ENCODE measurements around the gene CLCN7.

Gene CLCN7

DNA sequence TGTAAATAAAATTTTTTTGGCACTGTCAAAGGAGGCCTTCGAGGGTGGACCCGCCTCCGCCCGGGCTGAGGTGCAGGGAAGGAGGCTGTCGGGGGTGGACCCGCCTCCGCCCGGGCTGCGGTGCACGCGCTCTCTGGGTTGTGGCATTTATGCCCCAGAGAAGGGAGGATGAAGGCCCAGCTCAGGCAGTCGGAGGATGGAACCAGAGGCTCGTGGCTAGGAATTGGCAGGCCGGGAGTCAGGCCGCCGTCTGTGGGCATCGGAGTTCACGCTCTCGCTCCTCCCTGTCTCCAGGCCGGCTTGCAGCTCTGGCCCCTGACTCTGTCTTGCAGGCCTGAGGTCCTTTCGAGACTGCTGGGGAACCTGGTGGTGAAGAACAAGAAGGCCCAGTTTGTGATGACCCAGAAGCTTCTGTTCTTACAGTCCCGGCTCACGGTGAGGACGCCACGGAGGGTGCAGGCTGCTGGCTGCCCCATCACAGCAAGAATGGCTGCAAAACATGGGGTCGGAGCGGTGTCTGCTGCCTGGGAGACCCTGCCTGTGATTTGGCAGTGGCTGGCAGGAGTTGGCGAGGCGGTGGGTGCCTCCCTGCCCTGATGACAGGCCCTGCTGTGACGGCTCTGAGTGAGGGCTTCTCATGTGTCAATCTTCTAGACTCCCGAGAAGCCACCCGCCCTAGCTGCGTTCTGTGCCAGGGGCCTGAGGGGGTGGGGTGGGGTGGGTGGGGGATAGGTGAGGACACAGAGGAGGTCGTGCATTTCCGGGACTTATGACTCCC is 24.3 kb upstream of the CLCN7 start:
- DNase-seq = no peak
- TF ChIP-seq GATA1 (IDR thresholded peaks at IDR 0.05; ENCODE audit: low read depth, low read length) (no peak), POLR2A (IDR thresholded peaks at IDR 0.05; ENCODE audit: low read length) (no peak)

GRCh38 chr16:1497014-1497598 is 22.3 kb upstream of the CLCN7 start:
- TF ChIP-seq GATA1 (IDR thresholded peaks at IDR 0.05; ENCODE audit: low read depth, low read length) (no peak), POLR2A (IDR thresholded peaks at IDR 0.05; ENCODE audit: low read length) (no peak)
- no peak for DNase-seq

GRCh38 chr16:1496464-1496863 is 21.6 kb upstream of the CLCN7 start:
- DNase-seq = no peak
- TF ChIP-seq GATA1 (IDR thresholded peaks at IDR 0.05; ENCODE audit: low read depth, low read length) (no peak), POLR2A (IDR thresholded peaks at IDR 0.05; ENCODE audit: low read length) (no peak)

DNA sequence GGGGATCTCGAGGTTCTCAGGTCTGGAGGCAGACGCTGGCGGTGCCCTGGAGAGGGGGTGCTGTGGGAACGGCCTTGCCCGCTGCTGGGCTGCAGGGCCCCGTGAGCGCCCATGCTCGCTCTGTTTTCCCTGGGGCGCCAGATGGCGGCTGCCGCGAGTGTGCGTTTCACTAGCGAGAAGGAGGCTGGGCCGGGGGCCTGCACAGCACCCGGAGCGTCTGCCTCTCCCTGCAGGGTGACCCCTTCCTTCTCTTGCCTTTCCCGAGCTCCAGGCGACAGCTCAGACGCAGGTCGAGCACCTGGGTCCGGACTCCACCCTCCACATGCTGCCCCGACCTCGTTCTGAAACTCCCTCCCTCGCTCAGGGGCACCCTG is 21.0 kb upstream of the CLCN7 start:
- TF ChIP-seq POLR2A (IDR thresholded peaks at IDR 0.05; ENCODE audit: low read length) = no peak
- TF ChIP-seq GATA1 (IDR thresholded peaks at IDR 0.05; ENCODE audit: low read depth, low read length) = no peak
- no peak for DNase-seq

- TF ChIP-seq GATA1 (IDR thresholded peaks at IDR 0.05; ENCODE audit: low read depth, low read length) = no peak
- no peak for TF ChIP-seq POLR2A (IDR thresholded peaks at IDR 0.05; ENCODE audit: low read length)
- no peak for DNase-seq
Observed at GRCh38 chr16:1495211-1495888, 20.5 kb upstream of the CLCN7 start.

- DNase-seq = no peak
- TF ChIP-seq GATA1 (IDR thresholded peaks at IDR 0.05; ENCODE audit: low read depth, low read length) (no peak), POLR2A (IDR thresholded peaks at IDR 0.05; ENCODE audit: low read length) (no peak)
Observed at GRCh38 chr16:1494711-1495110, 19.9 kb upstream of the CLCN7 start.

DNA sequence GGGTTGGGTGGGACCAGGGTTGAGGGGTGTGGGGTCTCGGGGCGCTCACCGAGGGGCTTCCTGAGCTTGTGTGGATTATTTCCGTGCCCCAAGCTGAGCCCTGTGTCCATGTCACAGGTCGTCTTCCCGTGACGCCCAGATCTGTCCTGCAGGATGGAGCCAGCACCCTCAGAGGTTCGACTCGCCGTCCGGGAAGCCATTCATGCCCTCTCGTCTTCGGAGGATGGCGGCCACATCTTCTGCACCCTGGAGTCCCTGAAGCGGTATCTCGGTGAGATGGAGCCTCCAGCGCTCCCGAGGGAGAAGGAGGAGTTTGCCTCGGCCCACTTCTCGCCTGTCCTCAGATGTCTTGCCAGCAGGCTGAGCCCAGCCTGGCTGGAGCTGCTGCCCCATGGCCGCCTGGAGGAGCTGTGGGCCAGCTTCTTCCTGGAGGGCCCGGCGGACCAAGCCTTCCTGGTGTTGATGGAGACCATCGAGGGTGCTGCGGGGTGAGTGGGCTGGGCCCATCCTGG is 19.4 kb upstream of the CLCN7 start:
- peak; percentile 48 to 50 for DNase-seq
- TF ChIP-seq GATA1 (IDR thresholded peaks at IDR 0.05; ENCODE audit: low read depth, low read length) (no peak), POLR2A (IDR thresholded peaks at IDR 0.05; ENCODE audit: low read length) (no peak)

GRCh38 chr16:1493746-1494094 is 18.9 kb upstream of the CLCN7 start:
- peak; percentile 62 to 71 for DNase-seq
- TF ChIP-seq GATA1 (IDR thresholded peaks at IDR 0.05; ENCODE audit: low read depth, low read length) (no peak), POLR2A (IDR thresholded peaks at IDR 0.05; ENCODE audit: low read length) (no peak)

- no peak for TF ChIP-seq GATA1 (IDR thresholded peaks at IDR 0.05; ENCODE audit: low read depth, low read length)
- TF ChIP-seq POLR2A (IDR thresholded peaks at IDR 0.05; ENCODE audit: low read length) = peak; percentile 48
- DNase-seq = peak; percentile 88 to 94
Observed at GRCh38 chr16:1492923-1493745, 18.3 kb upstream of the CLCN7 start, which contains the start of gene TELO2. Gene TELO2 (plus strand): TSS chr16:1493360. CDS start chr16:1494282, 922 bp downstream.

DNA sequence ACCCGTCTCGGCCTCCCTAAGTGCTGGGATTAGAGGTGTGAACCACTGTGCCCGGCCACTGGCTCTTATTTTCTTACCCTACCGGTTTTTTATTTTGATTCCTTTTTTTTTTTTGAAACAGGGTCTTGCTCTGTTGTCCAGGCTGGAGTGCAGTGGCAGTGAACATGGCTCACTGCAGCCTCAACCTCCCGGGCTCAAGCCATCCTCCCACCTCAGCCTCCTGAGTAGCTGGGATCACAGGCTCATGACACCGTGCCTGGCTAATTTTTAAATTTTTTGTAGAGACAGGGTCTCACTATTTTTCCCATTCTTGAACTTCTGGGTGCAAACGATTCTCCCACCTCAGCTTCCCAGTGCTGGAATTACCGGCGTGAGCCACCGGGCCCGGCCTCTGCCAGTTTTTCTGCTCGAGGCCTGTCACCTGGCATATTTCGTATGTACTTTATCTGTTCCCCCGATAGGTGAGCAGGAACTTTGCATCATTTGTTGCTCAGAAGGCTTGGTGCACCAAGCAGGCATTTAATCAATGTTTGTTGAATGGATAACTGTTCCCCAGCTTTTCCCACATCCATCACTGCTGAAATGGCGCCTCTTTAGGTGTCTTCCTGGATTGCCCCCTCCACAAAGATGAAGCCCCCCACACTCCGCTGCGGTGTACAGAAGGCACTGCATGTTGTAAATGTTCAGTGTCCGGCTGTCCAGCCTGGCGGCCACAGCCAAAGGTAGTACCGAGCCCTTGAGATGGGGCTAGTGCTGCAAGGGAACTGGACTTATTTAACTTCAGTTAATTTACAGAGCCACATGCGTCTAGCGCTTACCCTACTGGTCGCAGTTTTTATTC is 17.5 kb upstream of the CLCN7 start:
- DNase-seq = no peak
- TF ChIP-seq GATA1 (IDR thresholded peaks at IDR 0.05; ENCODE audit: low read depth, low read length) (no peak), POLR2A (IDR thresholded peaks at IDR 0.05; ENCODE audit: low read length) (no peak)

GRCh38 chr16:1491327-1491726 is 16.5 kb upstream of the CLCN7 start:
- DNase-seq = no peak
- TF ChIP-seq GATA1 (IDR thresholded peaks at IDR 0.05; ENCODE audit: low read depth, low read length) (no peak), POLR2A (IDR thresholded peaks at IDR 0.05; ENCODE audit: low read length) (no peak)

- TF ChIP-seq POLR2A (IDR thresholded peaks at IDR 0.05; ENCODE audit: low read length) = no peak
- no peak for TF ChIP-seq GATA1 (IDR thresholded peaks at IDR 0.05; ENCODE audit: low read depth, low read length)
- no peak for DNase-seq
Observed at GRCh38 chr16:1489077-1489476, 14.2 kb upstream of the CLCN7 start.

DNA sequence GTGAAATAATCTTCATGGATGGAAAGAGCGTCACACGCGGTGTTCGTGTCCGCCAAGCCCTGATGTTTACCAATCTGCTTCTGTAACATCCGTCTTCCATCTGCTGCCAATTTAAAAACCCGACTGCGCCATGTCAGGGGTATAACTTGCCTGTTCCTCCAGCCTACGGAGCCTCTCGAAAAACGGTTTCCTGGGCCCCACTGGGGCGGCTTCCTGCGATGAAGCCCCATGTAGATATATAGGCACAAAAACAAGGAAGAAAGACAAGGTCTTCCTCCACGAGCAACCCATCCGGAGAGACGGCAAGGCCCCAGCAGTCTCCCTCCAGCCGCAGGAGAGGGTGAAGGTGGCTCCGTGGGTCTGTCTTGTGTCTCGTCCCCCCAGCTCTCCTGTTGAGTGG is 13.8 kb upstream of the CLCN7 start, which contains the start of gene PTX4:
PTX4 (minus strand) TSS at position 326 of the 400 bp plus-strand sequence; CDS start at position 291, 35 bp downstream.
- no peak for TF ChIP-seq POLR2A (IDR thresholded peaks at IDR 0.05; ENCODE audit: low read length)
- no peak for TF ChIP-seq GATA1 (IDR thresholded peaks at IDR 0.05; ENCODE audit: low read depth, low read length)
- DNase-seq = no peak
